ENCODE data around the gene WDR81. TPM values are rescaled to one million over a fixed set of nuclear protein-coding genes. Genes with fewer than 3 reads are reported as not detected.
A peak's percentile ranks its signal among the peaks of the same experiment; 100 is the strongest.

WDR81 gene
- polyA plus RNA-seq, 4 donors: 14.6 to 23.4 (median 16.4) TPM

- H3K27me3 ChIP-seq (ENCODE audit: control insufficient read depth in 3 of 3, insufficient read depth in 3 of 3, low read length in 3 of 3): no peaks in the 10 kb centered on the region
- H3K27ac ChIP-seq (ENCODE audit: low read depth in 1 of 3, low read length in 2 of 3): peak overlapping the region; percentile 57 to 87 (median 63)
- peaks cover 2 to 6% (median 2%) of the 10 kb centered on the region in 3 donors for H3K4me1 ChIP-seq (ENCODE audit: control insufficient read depth in 3 of 3, insufficient read depth in 2 of 3, low read depth in 1 of 3, low read length in 2 of 3)
- DNase-seq (peak in 1 of 2 donors; percentile 51), FAIRE-seq (no peak)
- H3K36me3 ChIP-seq (ENCODE audit: control insufficient read depth in 3 of 3, insufficient read depth in 2 of 3, low read depth in 1 of 3, low read length in 3 of 3): peaks cover 6 to 84% (median 9%) of the 10 kb centered on the region in 3 donors
- H3K4me3 ChIP-seq (ENCODE audit: low read depth in 1 of 3, low read length in 3 of 3): no peak overlapping the region
- WGBS, 3 donors: 77 to 90% (median 86%) methylated on average over 34 to 40 of the region's 40 CpGs
- no peaks in the 10 kb centered on the region for H3K9me3 ChIP-seq (ENCODE audit: control insufficient read depth in 2 of 2, insufficient read depth in 1 of 2, low read depth in 1 of 2, low read length in 1 of 2)
Measured at GRCh38 chr17:1730326-1731193, 6.1 kb downstream of the WDR81 start.

DNA sequence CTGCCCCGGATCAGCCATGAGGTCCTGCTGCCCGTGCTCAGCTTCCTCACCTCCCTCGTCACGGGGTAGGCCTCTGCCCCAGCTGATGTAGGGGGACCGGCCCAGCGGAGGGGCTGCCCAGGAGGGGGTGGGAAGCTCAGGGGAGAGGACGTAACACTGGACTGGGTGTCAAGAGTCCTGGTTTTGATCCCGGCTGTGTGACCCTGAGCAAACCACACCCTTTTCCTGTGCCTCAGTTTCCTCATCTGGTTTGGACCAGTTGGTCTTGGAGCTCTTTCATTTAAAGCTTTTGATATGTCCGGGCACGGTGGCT, 6.6 kb downstream of the WDR81 start:
- DNase-seq: no peak
- peaks cover 9 to 84% (median 9%) of the 10 kb centered on the region in 3 donors for H3K36me3 ChIP-seq (ENCODE audit: control insufficient read depth in 3 of 3, insufficient read depth in 2 of 3, low read depth in 1 of 3, low read length in 3 of 3)
- no peaks in the 10 kb centered on the region for H3K9me3 ChIP-seq (ENCODE audit: control insufficient read depth in 2 of 2, insufficient read depth in 1 of 2, low read depth in 1 of 2, low read length in 1 of 2)
- peak overlapping the region in 1 of 3 donors; percentile 87 for H3K27ac ChIP-seq (ENCODE audit: low read depth in 1 of 3, low read length in 2 of 3)
- no peak overlapping the region for H3K4me3 ChIP-seq (ENCODE audit: low read depth in 1 of 3, low read length in 3 of 3)
- peaks cover 0 to 8% (median 0%) of the 10 kb centered on the region in 3 donors for H3K4me1 ChIP-seq (ENCODE audit: control insufficient read depth in 3 of 3, insufficient read depth in 2 of 3, low read depth in 1 of 3, low read length in 2 of 3)
- FAIRE-seq: no peak
- 79 to 90% (median 87%) methylated on average over 10 of the region's 10 CpGs for whole genome bisulfite sequencing, 3 donors
- no peaks in the 10 kb centered on the region for H3K27me3 ChIP-seq (ENCODE audit: control insufficient read depth in 3 of 3, insufficient read depth in 3 of 3, low read length in 3 of 3)

DNA sequence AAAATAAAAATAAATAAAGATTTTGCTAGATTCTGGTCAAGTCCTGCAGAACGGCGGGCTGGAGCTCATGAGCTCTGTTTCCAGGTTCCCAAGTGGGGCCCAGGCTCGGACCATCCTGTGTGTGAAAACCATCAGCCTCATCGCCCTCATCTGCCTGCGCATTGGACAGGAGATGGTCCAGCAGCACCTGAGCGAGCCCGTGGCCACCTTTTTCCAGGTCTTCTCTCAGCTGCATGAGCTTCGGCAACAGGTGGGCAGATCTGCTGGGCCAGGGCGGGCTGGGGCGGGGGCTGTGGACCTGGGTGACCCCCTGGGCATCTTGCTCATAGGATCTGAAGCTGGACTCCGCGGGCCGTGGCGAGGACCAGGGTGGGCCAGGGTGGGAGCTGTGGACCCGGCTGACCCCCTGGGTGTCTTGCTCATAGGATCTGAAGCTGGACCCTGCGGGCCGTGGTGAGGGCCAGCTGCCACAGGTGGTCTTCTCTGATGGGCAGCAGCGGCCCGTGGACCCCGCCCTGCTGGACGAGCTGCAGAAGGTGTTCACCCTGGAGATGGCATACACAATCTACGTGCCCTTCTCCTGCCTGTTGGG, 7.8 kb downstream of the WDR81 start:
- Histone ChIP-seq H3K36me3 (ENCODE audit: control insufficient read depth in 3 of 3, insufficient read depth in 2 of 3, low read depth in 1 of 3, low read length in 3 of 3) (peaks cover 6 to 84% (median 9%) of the 10 kb centered on the region in 3 donors), H3K4me1 (ENCODE audit: control insufficient read depth in 3 of 3, insufficient read depth in 2 of 3, low read depth in 1 of 3, low read length in 2 of 3) (peaks cover 0 to 20% (median 0%) of the 10 kb centered on the region in 3 donors), H3K27me3 (ENCODE audit: control insufficient read depth in 3 of 3, insufficient read depth in 3 of 3, low read length in 3 of 3) (no peaks in the 10 kb centered on the region), H3K4me3 (ENCODE audit: low read depth in 1 of 3, low read length in 3 of 3) (no peak overlapping the region), H3K9me3 (ENCODE audit: control insufficient read depth in 2 of 2, insufficient read depth in 1 of 2, low read depth in 1 of 2, low read length in 1 of 2) (no peaks in the 10 kb centered on the region), H3K27ac (ENCODE audit: low read depth in 1 of 3, low read length in 2 of 3) (no peak overlapping the region)
- DNase-seq: no peak
- 87 to 96% (median 96%) methylated on average over 16 to 22 of the region's 22 CpGs for WGBS, 3 donors
- FAIRE-seq: no peak

DNA sequence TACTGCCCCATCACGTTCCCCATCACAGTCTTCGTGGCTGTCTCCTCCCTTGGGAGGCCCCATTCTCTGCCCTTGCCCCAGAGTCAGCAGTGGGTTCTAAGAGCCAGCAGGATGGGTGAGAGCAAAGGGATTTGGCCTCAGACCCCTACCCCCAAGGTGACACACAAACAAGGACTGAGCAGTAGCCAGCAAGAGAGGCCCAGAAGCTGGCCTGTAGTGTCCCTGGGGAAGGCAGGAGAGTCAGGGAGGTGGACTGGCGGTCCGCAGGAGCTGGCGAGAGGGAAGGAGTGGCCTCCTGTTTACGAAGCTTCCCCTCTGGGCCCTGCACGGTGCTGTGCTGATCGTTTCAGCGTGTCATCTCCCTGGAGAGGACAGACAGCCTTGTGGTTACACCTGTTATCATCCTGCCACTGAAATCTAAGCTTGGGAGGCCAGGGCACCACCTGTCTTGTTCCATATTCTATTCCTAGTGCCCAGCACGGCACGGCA, 8.4 kb downstream of the WDR81 start:
- DNase-seq (no peak), FAIRE-seq (no peak)
- Histone ChIP-seq H3K4me1 (ENCODE audit: control insufficient read depth in 3 of 3, insufficient read depth in 2 of 3, low read depth in 1 of 3, low read length in 2 of 3) (peaks cover 0 to 24% (median 0%) of the 10 kb centered on the region in 3 donors), H3K36me3 (ENCODE audit: control insufficient read depth in 3 of 3, insufficient read depth in 2 of 3, low read depth in 1 of 3, low read length in 3 of 3) (peaks cover 6 to 84% (median 9%) of the 10 kb centered on the region in 3 donors), H3K27me3 (ENCODE audit: control insufficient read depth in 3 of 3, insufficient read depth in 3 of 3, low read length in 3 of 3) (no peaks in the 10 kb centered on the region), H3K4me3 (ENCODE audit: low read depth in 1 of 3, low read length in 3 of 3) (no peak overlapping the region), H3K9me3 (ENCODE audit: control insufficient read depth in 2 of 2, insufficient read depth in 1 of 2, low read depth in 1 of 2, low read length in 1 of 2) (no peaks in the 10 kb centered on the region), H3K27ac (ENCODE audit: low read depth in 1 of 3, low read length in 2 of 3) (no peak overlapping the region)
- WGBS, 3 donors: 79 to 81% (median 80%) methylated on average over 11 of the region's 11 CpGs

- Histone ChIP-seq H3K27me3 (ENCODE audit: control insufficient read depth in 3 of 3, insufficient read depth in 3 of 3, low read length in 3 of 3) (no peaks in the 10 kb centered on the region), H3K4me1 (ENCODE audit: control insufficient read depth in 3 of 3, insufficient read depth in 2 of 3, low read depth in 1 of 3, low read length in 2 of 3) (peaks cover 0 to 29% (median 0%) of the 10 kb centered on the region in 3 donors), H3K36me3 (ENCODE audit: control insufficient read depth in 3 of 3, insufficient read depth in 2 of 3, low read depth in 1 of 3, low read length in 3 of 3) (peaks cover 6 to 83% (median 9%) of the 10 kb centered on the region in 3 donors), H3K9me3 (ENCODE audit: control insufficient read depth in 2 of 2, insufficient read depth in 1 of 2, low read depth in 1 of 2, low read length in 1 of 2) (no peaks in the 10 kb centered on the region), H3K4me3 (ENCODE audit: low read depth in 1 of 3, low read length in 3 of 3) (no peak overlapping the region), H3K27ac (ENCODE audit: low read depth in 1 of 3, low read length in 2 of 3) (no peak overlapping the region)
- WGBS, 3 donors: 96% methylated on average over 35 to 38 of the region's 38 CpGs
- FAIRE-seq (no peak), DNase-seq (no peak)
Measured at GRCh38 chr17:1733759-1734158, 9.3 kb downstream of the WDR81 start.

DNA sequence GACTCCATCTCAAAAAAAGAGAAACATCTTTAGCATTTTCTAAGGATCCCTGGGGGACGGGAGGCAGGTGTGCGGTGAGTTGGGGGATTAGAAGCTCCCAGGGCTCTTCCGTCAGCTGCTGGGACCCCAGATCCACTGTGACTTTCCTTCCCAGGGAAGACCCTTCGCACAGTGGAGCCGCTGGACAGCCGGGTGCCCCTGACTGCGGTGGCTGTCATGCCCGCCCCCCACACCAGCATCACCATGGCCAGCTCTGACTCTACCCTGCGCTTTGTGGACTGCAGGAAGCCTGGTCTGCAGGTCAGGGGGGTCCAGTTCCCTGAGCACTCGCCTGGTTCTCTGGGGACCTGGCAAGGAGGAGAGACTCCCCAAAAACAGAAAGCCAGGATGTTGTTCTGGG, 10.9 kb downstream of the WDR81 start:
- Histone ChIP-seq H3K4me3 (ENCODE audit: low read depth in 1 of 3, low read length in 3 of 3) (no peak overlapping the region), H3K27ac (ENCODE audit: low read depth in 1 of 3, low read length in 2 of 3) (peak overlapping the region in 1 of 3 donors; percentile 75), H3K4me1 (ENCODE audit: control insufficient read depth in 3 of 3, insufficient read depth in 2 of 3, low read depth in 1 of 3, low read length in 2 of 3) (peaks cover 0 to 27% (median 0%) of the 10 kb centered on the region in 3 donors), H3K36me3 (ENCODE audit: control insufficient read depth in 3 of 3, insufficient read depth in 2 of 3, low read depth in 1 of 3, low read length in 3 of 3) (peaks cover 6 to 74% (median 9%) of the 10 kb centered on the region in 3 donors), H3K27me3 (ENCODE audit: control insufficient read depth in 3 of 3, insufficient read depth in 3 of 3, low read length in 3 of 3) (no peaks in the 10 kb centered on the region), H3K9me3 (ENCODE audit: control insufficient read depth in 2 of 2, insufficient read depth in 1 of 2, low read depth in 1 of 2, low read length in 1 of 2) (no peaks in the 10 kb centered on the region)
- no peak for FAIRE-seq
- DNase-seq: no peak
- WGBS, 3 donors: 98 to 99% (median 98%) methylated on average over 10 of the region's 10 CpGs

DNA sequence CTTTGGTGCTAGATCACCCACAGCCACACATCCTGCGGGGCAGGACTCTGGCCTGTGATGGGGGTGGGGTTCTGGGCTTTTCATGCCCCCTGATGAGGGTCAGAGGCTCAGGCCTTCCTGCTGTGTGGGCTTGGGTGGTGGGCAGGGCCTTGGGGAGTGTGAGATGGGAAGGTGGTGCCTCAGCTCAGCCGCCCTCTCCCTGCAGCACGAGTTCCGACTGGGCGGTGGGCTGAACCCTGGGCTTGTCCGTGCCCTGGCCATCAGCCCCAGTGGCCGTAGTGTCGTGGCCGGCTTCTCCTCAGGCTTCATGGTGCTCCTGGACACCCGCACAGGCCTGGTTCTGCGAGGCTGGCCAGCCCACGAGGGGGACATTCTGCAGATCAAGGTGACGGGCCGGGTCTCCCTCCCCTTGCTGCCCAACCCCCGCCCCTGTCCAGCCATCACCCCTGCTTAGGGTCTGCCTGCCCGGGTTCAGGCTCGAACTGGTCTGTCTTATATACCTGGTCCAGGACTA, 11.4 kb downstream of the WDR81 start:
- Histone ChIP-seq H3K36me3 (ENCODE audit: control insufficient read depth in 3 of 3, insufficient read depth in 2 of 3, low read depth in 1 of 3, low read length in 3 of 3) (peaks cover 6 to 69% (median 9%) of the 10 kb centered on the region in 3 donors), H3K9me3 (ENCODE audit: control insufficient read depth in 2 of 2, insufficient read depth in 1 of 2, low read depth in 1 of 2, low read length in 1 of 2) (no peaks in the 10 kb centered on the region), H3K27me3 (ENCODE audit: control insufficient read depth in 3 of 3, insufficient read depth in 3 of 3, low read length in 3 of 3) (no peaks in the 10 kb centered on the region), H3K4me1 (ENCODE audit: control insufficient read depth in 3 of 3, insufficient read depth in 2 of 3, low read depth in 1 of 3, low read length in 2 of 3) (peaks cover 0 to 24% (median 0%) of the 10 kb centered on the region in 3 donors), H3K4me3 (ENCODE audit: low read depth in 1 of 3, low read length in 3 of 3) (no peak overlapping the region), H3K27ac (ENCODE audit: low read depth in 1 of 3, low read length in 2 of 3) (peak overlapping the region in 2 of 3 donors; percentile 52 to 75)
- DNase-seq (no peak), FAIRE-seq (no peak)
- 90 to 93% (median 90%) methylated on average over 16 to 17 of the region's 17 CpGs for WGBS, 3 donors

All from small intestine (tissue), 7 donors.